ENCODE data around the gene ELL2.

GRCh38 chr5:95884017-95884325 lies 77.7 kb downstream of the ELL2 start:
- TF ChIP-seq TAF1 (IDR thresholded peaks at IDR 0.05; ENCODE audit: low read depth, low read length), result no peak
- 0 out of 2 replicates have a peak, but pooled peaks have one; percentile 9 for TF ChIP-seq POLR2A (IDR thresholded peaks at IDR 0.05; ENCODE audit: low read depth, low read length)
- TF ChIP-seq POLR2AphosphoS5 (IDR thresholded peaks at IDR 0.05; ENCODE audit: low read depth, low read length), result no peak
- TF ChIP-seq SPI1 (IDR thresholded peaks at IDR 0.05; ENCODE audit: low read depth, low read length), result no peak
- no peak for TF ChIP-seq PAX5 (IDR thresholded peaks at IDR 0.05; ENCODE audit: insufficient read depth, low read length, severe bottlenecking)
